Duodenal mucosa (tissue), 2 donors: ENCODE measurements around the gene EDN3.

Experiments used
- H3K27ac ChIP-seq: one replicate; pipeline ENCODE4 v1.7.0; 2013; ENCODE audit warnings: low read depth, low read length
- H3K27me3 ChIP-seq, 2 donors: one replicate each; pipeline ENCODE4 v1.7.0; 2013; ENCODE audit warnings: low read length in 2 of 2, control low read depth in 1 of 2; ENCODE audit not compliant: insufficient read depth in 2 of 2, control insufficient read depth in 1 of 2
- H3K36me3 ChIP-seq, 2 donors: one replicate each; pipeline ENCODE4 v1.7.0; 2013; ENCODE audit warnings: low read length in 2 of 2, control low read depth in 1 of 2; ENCODE audit not compliant: insufficient read depth in 2 of 2, control insufficient read depth in 1 of 2
- H3K4me1 ChIP-seq, 2 donors: one replicate each; pipeline ENCODE4 v1.7.0; 2013; ENCODE audit warnings: low read length in 2 of 2, control low read depth in 1 of 2; ENCODE audit not compliant: insufficient read depth in 2 of 2, control insufficient read depth in 1 of 2
- H3K4me3 ChIP-seq, 2 donors: one replicate each; pipeline ENCODE4 v1.7.0; 2013; ENCODE audit warnings: low read length in 2 of 2, low read depth in 1 of 2
- H3K9ac ChIP-seq, 2 donors: one replicate each; pipeline ENCODE4 v1.7.0; 2013; ENCODE audit warnings: low read length in 2 of 2, low read depth in 1 of 2
- H3K9me3 ChIP-seq, 2 donors: one replicate each; pipeline ENCODE4 v1.7.0; 2013; ENCODE audit warnings: low read length in 2 of 2, control low read depth in 1 of 2; ENCODE audit not compliant: control insufficient read depth in 1 of 2

EDN3 gene

DNA sequence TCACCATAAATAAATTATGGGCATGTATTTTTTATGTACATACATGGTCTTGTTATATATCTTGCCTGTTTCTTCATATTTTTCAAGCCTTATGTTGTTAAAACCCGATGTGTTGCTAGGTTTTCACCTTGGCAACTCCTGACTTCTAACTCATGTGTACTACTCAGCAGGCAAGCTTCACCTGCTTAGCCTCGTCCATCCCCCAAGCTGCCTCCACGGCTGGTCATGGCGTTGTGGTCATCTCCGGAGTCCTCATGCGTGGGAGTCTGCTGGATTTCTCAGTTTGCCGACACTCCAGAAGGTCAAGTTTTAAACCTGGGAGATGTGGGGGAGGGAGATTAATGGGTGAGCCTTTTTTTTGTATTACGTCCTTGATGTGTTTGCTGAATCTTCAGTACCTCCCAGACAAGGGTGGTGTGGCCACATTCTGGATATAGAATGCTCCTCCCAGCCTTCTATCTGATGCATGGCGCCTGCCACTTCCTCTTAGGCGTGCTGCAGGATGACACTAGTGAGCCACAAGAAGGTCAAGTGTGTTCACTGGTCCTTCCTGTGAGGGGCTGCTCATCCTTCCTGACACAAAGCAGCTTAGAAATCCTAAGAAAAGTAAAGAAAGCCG lies 26.6 kb upstream of the EDN3 start:
- Histone ChIP-seq H3K9ac (no peak overlapping the region), H3K4me3 (no peak overlapping the region), H3K4me1 (no peaks in the 10 kb centered on the region), H3K27ac (no peak overlapping the region), H3K36me3 (no peaks in the 10 kb centered on the region), H3K27me3 (peaks cover 6 to 10% of the 10 kb centered on the region in 2 donors), H3K9me3 (no peaks in the 10 kb centered on the region)

DNA sequence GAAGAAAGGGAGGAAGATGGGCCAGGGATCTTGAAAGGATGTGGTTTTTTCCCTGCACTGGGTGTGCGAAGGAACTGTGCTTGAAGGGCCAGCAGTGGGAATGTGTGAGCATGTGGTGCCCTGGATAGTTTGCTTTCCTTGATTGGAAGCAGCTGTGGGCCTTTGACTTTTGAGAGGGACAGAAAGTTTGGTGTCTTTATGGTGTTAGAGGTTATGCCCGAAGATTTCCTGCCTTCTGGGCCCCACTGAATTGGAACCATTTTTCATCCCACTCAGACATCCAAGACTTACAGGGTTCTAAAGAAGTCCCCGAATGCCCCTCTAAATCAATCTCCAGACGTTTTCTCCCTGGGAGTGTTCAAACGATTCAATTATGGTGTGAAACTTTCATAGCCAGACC lies 23.5 kb upstream of the EDN3 start:
- H3K27me3 ChIP-seq = peaks cover 3 to 6% of the 10 kb centered on the region in 2 donors
- H3K9me3 ChIP-seq = no peaks in the 10 kb centered on the region
- H3K27ac ChIP-seq = no peak overlapping the region
- no peaks in the 10 kb centered on the region for H3K36me3 ChIP-seq
- H3K9ac ChIP-seq = no peak overlapping the region
- no peak overlapping the region for H3K4me3 ChIP-seq
- H3K4me1 ChIP-seq = no peaks in the 10 kb centered on the region

DNA sequence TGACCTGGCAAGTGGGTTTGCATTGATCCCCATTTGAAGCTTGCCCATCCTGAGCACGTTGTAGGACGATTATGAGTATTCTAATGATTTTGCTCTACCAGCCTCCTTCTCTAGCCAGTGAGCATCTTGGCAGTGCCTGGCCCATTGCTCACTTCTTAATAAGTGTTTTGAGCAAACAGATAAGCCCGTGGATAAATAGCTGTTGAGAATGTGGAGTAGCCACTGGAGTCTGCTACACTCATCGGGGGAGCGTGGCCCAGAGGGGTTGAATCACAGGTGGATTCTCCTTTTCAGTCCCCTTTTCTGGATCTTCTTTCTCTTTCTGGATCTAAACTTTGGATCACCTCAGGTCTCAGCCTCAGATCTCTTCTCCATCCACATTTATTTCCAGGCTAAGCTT lies 15.9 kb upstream of the EDN3 start:
- Histone ChIP-seq H3K4me3 (no peak overlapping the region), H3K4me1 (no peaks in the 10 kb centered on the region), H3K9me3 (no peaks in the 10 kb centered on the region), H3K9ac (no peak overlapping the region), H3K36me3 (no peaks in the 10 kb centered on the region), H3K27me3 (peaks cover 0 to 3% of the 10 kb centered on the region in 2 donors), H3K27ac (no peak overlapping the region)

DNA sequence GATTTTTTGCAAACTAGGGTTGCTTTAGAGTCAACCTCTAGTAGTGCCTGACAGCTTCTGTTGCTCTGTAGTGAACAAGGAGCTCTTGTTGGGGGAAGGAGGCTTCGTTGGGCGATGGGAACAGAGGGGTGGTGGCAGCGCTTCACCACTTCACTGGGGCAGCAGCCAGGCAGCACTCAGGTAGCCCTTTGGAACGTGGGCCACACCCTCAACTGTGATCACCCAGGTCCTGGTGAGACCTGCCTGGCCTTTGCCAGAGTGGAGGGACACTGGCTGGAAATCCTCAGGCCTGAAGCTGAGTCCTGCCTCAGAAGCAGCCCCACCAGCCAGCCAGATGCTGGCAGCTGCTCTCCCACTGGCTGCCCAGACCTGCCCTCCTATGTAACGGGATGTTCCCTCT lies 10.4 kb upstream of the EDN3 start:
- no peaks in the 10 kb centered on the region for H3K36me3 ChIP-seq
- peaks cover 14 to 22% of the 10 kb centered on the region in 2 donors for H3K4me1 ChIP-seq
- H3K27ac ChIP-seq = no peak overlapping the region
- H3K4me3 ChIP-seq = no peak overlapping the region
- no peaks in the 10 kb centered on the region for H3K9me3 ChIP-seq
- no peak overlapping the region for H3K9ac ChIP-seq
- H3K27me3 ChIP-seq = peaks cover 0 to 4% of the 10 kb centered on the region in 2 donors

DNA sequence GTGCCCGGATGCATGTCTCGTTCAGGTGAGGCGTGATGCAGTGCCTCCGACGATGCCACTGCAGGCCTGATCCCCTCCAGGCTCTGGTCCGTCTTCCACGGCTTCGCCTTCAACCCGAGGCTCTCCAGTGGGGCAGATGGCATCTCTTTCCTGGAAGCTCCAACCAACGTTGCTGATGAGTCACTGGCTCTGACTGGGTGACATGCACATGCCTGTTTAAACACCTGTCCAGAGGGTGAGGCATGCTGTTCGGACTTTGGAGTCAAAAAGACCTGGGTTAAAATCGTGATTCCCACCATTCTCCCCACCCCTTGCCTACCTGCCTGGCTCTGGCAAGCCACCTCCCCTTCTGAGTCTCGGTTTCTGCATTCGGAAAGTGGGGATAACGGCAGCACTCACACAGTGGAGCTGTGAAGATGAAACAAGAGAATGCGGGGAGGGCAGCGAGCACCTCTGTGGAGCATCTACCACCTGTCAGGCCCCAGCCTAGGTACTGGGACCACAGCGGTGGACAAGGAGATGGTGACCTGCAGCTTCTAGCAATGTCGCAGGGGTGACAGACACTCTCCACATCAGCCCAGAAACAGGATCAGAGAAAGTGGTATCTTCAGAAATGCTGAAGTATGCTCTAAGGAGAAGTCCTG lies 8.5 kb upstream of the EDN3 start:
- H3K4me1 ChIP-seq = peaks cover 14 to 22% of the 10 kb centered on the region in 2 donors
- H3K9me3 ChIP-seq = no peaks in the 10 kb centered on the region
- no peaks in the 10 kb centered on the region for H3K36me3 ChIP-seq
- peaks cover 0 to 4% of the 10 kb centered on the region in 2 donors for H3K27me3 ChIP-seq
- no peak overlapping the region for H3K27ac ChIP-seq
- no peak overlapping the region for H3K9ac ChIP-seq
- H3K4me3 ChIP-seq = no peak overlapping the region

DNA sequence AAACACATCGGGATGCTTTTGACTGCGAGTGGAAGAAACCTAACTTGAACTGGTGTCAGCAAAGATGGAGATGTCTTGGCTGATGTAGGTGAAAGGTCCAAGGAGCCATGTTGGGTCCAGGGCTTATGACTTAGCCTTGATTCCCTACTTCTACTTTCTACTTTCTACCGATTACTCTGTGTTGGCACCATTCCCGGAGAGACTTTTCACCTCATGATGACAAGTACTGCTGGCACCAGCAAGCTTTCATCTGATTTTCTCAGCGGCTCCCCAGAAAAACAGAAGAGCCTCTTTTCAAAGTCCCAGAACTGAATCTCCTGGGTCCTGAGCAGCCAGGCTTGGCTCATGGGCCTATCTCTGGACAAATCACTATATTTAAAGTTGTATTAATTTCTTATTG lies 4.9 kb upstream of the EDN3 start:
- Histone ChIP-seq H3K4me3 (no peak overlapping the region), H3K9me3 (no peaks in the 10 kb centered on the region), H3K36me3 (no peaks in the 10 kb centered on the region), H3K27ac (no peak overlapping the region), H3K9ac (no peak overlapping the region), H3K27me3 (peaks cover 0 to 9% of the 10 kb centered on the region in 2 donors), H3K4me1 (peaks cover 16 to 21% of the 10 kb centered on the region in 2 donors)

DNA sequence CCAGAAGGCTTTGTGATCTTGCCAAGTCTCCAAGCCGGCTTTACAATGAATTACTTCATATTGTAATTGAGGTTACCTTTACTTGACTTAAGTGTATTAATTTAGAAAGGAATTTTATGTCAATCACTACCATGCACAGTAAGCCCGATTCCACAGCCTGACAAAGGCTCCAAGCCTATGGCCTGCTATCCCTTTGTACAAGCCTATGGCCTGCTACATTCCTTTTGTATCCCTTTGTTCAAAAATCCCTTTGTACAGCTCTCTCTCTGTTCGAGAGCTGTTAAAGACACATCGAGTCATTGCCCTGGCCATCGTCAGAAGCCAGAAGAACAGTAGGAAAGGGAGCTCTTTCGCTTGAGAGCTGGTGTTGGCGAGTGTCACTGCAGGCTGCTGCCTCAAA lies 2.7 kb upstream of the EDN3 start:
- no peak overlapping the region for H3K4me3 ChIP-seq
- peaks cover 4 to 9% of the 10 kb centered on the region in 2 donors for H3K27me3 ChIP-seq
- H3K9ac ChIP-seq = no peak overlapping the region
- peaks cover 9 to 10% of the 10 kb centered on the region in 2 donors for H3K4me1 ChIP-seq
- no peak overlapping the region for H3K27ac ChIP-seq
- H3K9me3 ChIP-seq = no peaks in the 10 kb centered on the region
- H3K36me3 ChIP-seq = no peaks in the 10 kb centered on the region

DNA sequence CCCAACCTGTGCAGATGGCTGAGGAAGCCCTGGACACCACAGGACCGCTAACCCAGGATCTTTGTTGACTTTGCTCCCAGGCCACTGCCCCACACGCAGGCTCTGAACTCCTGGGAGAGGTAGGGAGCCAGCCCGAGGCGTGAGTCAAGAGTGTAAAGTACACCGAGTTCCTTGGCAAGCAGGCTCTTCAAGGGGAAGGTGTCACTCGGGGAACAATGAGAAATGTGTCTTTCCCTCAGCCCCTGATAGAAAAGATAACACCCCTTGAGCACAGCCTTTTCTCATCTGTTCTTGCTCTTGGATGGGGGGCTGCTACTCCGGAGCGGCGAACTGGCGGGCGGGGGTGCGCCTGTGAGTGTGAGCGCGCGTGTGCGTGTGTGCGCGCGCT lies 472 bp upstream of the EDN3 start:
- H3K9me3 ChIP-seq = no peaks in the 10 kb centered on the region
- no peaks in the 10 kb centered on the region for H3K36me3 ChIP-seq
- H3K4me1 ChIP-seq = peaks cover 9 to 14% of the 10 kb centered on the region in 2 donors
- no peak overlapping the region for H3K4me3 ChIP-seq
- no peak overlapping the region for H3K9ac ChIP-seq
- no peak overlapping the region for H3K27ac ChIP-seq
- peaks cover 5% of the 10 kb centered on the region in 2 donors for H3K27me3 ChIP-seq

DNA sequence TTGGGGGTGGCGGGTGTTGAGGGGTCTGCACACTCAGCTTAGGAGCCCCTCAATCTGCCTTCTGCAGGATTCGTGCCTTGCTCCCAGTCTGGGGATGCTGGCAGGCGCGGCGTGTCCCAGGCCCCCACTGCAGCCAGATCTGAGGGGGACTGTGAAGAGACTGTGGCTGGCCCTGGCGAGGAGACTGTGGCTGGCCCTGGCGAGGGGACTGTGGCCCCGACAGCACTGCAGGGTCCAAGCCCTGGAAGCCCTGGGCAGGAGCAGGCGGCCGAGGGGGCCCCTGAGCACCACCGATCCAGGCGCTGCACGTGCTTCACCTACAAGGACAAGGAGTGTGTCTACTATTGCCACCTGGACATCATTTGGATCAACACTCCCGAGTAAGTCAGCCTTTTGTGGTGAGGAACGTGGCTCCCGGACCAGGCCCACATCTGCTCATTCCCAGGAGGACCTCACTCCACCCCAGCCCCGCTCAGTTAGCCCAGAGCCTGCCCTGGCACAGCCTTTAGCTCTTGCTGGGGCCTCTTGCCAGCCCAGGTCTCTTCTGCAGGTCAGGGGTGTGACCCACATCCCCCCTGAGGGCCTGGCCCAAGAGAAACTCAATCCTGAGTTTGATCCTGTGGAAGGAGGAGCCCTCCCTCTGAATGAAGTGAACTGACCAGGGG lies 1.1 kb downstream of the EDN3 start:
- peaks cover 5% of the 10 kb centered on the region in 2 donors for H3K27me3 ChIP-seq
- H3K9me3 ChIP-seq = no peaks in the 10 kb centered on the region
- peak overlapping the region; percentile 62 to 64 for H3K4me3 ChIP-seq
- peak overlapping the region in 1 of 2 donors; percentile 30 for H3K9ac ChIP-seq
- no peaks in the 10 kb centered on the region for H3K36me3 ChIP-seq
- no peak overlapping the region for H3K27ac ChIP-seq
- peaks cover 9 to 14% of the 10 kb centered on the region in 2 donors for H3K4me1 ChIP-seq

DNA sequence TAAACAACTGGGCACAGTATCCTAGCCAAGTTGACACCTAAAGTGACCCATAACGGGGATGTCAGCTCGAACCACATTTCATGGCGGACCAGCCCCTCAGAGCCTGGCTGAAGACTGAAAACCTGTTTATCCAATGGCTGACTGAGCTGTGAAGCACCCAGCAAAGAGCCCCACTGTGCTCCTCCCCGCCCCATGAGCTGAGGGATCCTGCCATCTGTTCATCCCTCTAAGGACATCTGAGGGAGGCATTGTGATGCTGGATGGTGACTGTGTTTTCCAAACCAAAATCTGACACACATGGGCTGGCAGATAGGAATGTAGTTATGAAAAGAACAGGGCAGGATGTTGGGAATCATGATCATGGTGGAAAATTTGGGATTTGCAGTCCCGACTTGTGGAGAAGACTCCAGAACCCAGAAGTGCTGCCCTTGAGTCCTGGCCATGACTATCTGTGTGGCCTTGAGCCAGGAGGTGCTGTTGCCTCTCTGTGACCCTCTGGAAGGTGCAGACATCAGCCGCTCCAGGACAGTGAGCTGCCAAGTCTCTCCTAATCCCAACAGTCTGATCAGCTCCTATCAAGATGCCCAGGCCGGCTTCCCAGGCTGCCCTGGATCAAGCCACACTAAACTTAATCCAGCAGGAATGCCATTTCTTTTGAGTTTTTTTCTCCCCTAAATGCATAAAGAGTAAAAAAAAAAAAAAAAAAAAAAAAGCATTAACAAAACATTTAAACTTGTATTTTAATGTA lies 5.7 kb downstream of the EDN3 start:
- Histone ChIP-seq H3K27ac (no peak overlapping the region), H3K27me3 (peaks cover 0 to 5% of the 10 kb centered on the region in 2 donors), H3K36me3 (no peaks in the 10 kb centered on the region), H3K9me3 (no peaks in the 10 kb centered on the region), H3K4me1 (peaks cover 26 to 34% of the 10 kb centered on the region in 2 donors), H3K9ac (no peak overlapping the region), H3K4me3 (no peak overlapping the region)
